ENCODE results near the gene DCTN1. TPM values are rescaled to one million over a fixed set of nuclear protein-coding genes. Genes with fewer than 3 reads are reported as not detected.

Gene DCTN1
- total RNA-seq, 1 experiment from 2014 or later, result 67.8 TPM

- ATAC-seq (no peak), DNase-seq (no peak)
- Histone ChIP-seq H3F3A (ENCODE audit: low read length, unreplicated experiment) (no peaks in the 10 kb centered on the region), H3K9me2 (replicated peaks; ENCODE audit: low read length) (no peaks in the 10 kb centered on the region), H3K27ac (ENCODE audit: low read length) (no peak overlapping the region), H3K4me2 (ENCODE audit: low read length) (no peak overlapping the region), H3K9me3 (ENCODE audit: low read length) (no peaks in the 10 kb centered on the region), H3K79me2 (ENCODE audit: low read length) (no peaks in the 10 kb centered on the region), H3K9ac (ENCODE audit: low read length) (no peak overlapping the region), H3K4me1 (ENCODE audit: insufficient read depth, low read length) (no peaks in the 10 kb centered on the region), H3K27me3 (ENCODE audit: low read length) (no peaks in the 10 kb centered on the region), H3K4me3 (ENCODE audit: low read length) (no peak overlapping the region), H2AFZ (ENCODE audit: low read length) (no peak overlapping the region), H3K36me3 (ENCODE audit: low read depth, low read length) (no peaks in the 10 kb centered on the region), H4K20me1 (ENCODE audit: low read length) (no peaks in the 10 kb centered on the region)
- TF ChIP-seq EZH2phosphoT487 (IDR thresholded peaks at IDR 0.05; ENCODE audit: borderline replicate concordance, low read length) (no peak), EZH2 (IDR thresholded peaks at IDR 0.05; ENCODE audit: low read length, unreplicated experiment) (no peak)
- TF ChIP-seq, protein P1, sequence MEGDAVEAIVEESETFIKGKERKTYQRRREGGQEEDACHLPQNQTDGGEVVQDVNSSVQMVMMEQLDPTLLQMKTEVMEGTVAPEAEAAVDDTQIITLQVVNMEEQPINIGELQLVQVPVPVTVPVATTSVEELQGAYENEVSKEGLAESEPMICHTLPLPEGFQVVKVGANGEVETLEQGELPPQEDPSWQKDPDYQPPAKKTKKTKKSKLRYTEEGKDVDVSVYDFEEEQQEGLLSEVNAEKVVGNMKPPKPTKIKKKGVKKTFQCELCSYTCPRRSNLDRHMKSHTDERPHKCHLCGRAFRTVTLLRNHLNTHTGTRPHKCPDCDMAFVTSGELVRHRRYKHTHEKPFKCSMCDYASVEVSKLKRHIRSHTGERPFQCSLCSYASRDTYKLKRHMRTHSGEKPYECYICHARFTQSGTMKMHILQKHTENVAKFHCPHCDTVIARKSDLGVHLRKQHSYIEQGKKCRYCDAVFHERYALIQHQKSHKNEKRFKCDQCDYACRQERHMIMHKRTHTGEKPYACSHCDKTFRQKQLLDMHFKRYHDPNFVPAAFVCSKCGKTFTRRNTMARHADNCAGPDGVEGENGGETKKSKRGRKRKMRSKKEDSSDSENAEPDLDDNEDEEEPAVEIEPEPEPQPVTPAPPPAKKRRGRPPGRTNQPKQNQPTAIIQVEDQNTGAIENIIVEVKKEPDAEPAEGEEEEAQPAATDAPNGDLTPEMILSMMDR (conservative IDR thresholded peaks at IDR 0.05; ENCODE audit: low read depth, low read length), result no peak
- ChIA-PET CTCF (no interaction called here), POLR2A (ENCODE audit: unreplicated experiment) (no interaction called here)
- intact Hi-C loops (cut with micrococcal nuclease), result no loop called here
- BruUV-seq (replicated peaks), result no TSS peak
Measured at GRCh38 chr2:74327627-74328026, 52.5 kb downstream of the DCTN1 start.

GRCh38 chr2:74327199-74327598 is 52.9 kb downstream of the DCTN1 start:
- ChIA-PET CTCF (no interaction called here), POLR2A (ENCODE audit: unreplicated experiment) (no interaction called here)
- H3K4me1 ChIP-seq (ENCODE audit: insufficient read depth, low read length), result no peaks in the 10 kb centered on the region
- H3K9ac ChIP-seq (ENCODE audit: low read length), result no peak overlapping the region
- no peaks in the 10 kb centered on the region for H3K9me2 ChIP-seq (replicated peaks; ENCODE audit: low read length)
- DNase-seq, result no peak
- H3K79me2 ChIP-seq (ENCODE audit: low read length), result no peaks in the 10 kb centered on the region
- H4K20me1 ChIP-seq (ENCODE audit: low read length), result no peaks in the 10 kb centered on the region
- H3K36me3 ChIP-seq (ENCODE audit: low read depth, low read length), result no peaks in the 10 kb centered on the region
- no peaks in the 10 kb centered on the region for H3F3A ChIP-seq (ENCODE audit: low read length, unreplicated experiment)
- H3K9me3 ChIP-seq (ENCODE audit: low read length), result no peaks in the 10 kb centered on the region
- TF ChIP-seq EZH2phosphoT487 (IDR thresholded peaks at IDR 0.05; ENCODE audit: borderline replicate concordance, low read length) (no peak), EZH2 (IDR thresholded peaks at IDR 0.05; ENCODE audit: low read length, unreplicated experiment) (no peak)
- TF ChIP-seq, protein P1 (conservative IDR thresholded peaks at IDR 0.05; ENCODE audit: low read depth, low read length), result no peak
- no peak overlapping the region for H3K4me2 ChIP-seq (ENCODE audit: low read length)
- H3K4me3 ChIP-seq (ENCODE audit: low read length), result no peak overlapping the region
- no peaks in the 10 kb centered on the region for H3K27me3 ChIP-seq (ENCODE audit: low read length)
- no TSS peak for BruUV-seq (replicated peaks)
- no peak overlapping the region for H2AFZ ChIP-seq (ENCODE audit: low read length)
- intact Hi-C loops (cut with micrococcal nuclease), result no loop called here
- H3K27ac ChIP-seq (ENCODE audit: low read length), result no peak overlapping the region
- no peak for ATAC-seq

- no peaks in the 10 kb centered on the region for H3K9me3 ChIP-seq (ENCODE audit: low read length)
- H4K20me1 ChIP-seq (ENCODE audit: low read length), result no peaks in the 10 kb centered on the region
- H3K4me1 ChIP-seq (ENCODE audit: insufficient read depth, low read length), result no peaks in the 10 kb centered on the region
- no peaks in the 10 kb centered on the region for H3K36me3 ChIP-seq (ENCODE audit: low read depth, low read length)
- intact Hi-C loops (cut with micrococcal nuclease), result no loop called here
- ATAC-seq (no peak), DNase-seq (no peak)
- H3K4me2 ChIP-seq (ENCODE audit: low read length), result no peak overlapping the region
- no peaks in the 10 kb centered on the region for H3K27me3 ChIP-seq (ENCODE audit: low read length)
- H2AFZ ChIP-seq (ENCODE audit: low read length), result no peak overlapping the region
- TF ChIP-seq, protein P1 (conservative IDR thresholded peaks at IDR 0.05; ENCODE audit: low read depth, low read length), result no peak
- TF ChIP-seq EZH2 (IDR thresholded peaks at IDR 0.05; ENCODE audit: low read length, unreplicated experiment) (no peak), EZH2phosphoT487 (IDR thresholded peaks at IDR 0.05; ENCODE audit: borderline replicate concordance, low read length) (no peak)
- BruUV-seq (replicated peaks), result no TSS peak
- POLR2A ChIA-PET (ENCODE audit: unreplicated experiment), result no interaction called here
- no peaks in the 10 kb centered on the region for H3F3A ChIP-seq (ENCODE audit: low read length, unreplicated experiment)
- no peaks in the 10 kb centered on the region; the same call in 1 of the 2 replicates for H3K9me2 ChIP-seq (replicated peaks; ENCODE audit: low read length)
- H3K79me2 ChIP-seq (ENCODE audit: low read length), result no peaks in the 10 kb centered on the region
- CTCF ChIA-PET, result interaction anchor here (1.3 kb wide), 1 partner anchor 9 kb away, joined by 4 read pairs; no protein-coding TSS in a partner anchor
- no peak overlapping the region for H3K9ac ChIP-seq (ENCODE audit: low read length)
- no peak overlapping the region for H3K4me3 ChIP-seq (ENCODE audit: low read length)
- H3K27ac ChIP-seq (ENCODE audit: low read length), result no peak overlapping the region
Measured at GRCh38 chr2:74325815-74326214, 54.3 kb downstream of the DCTN1 start.

Data from PC-3 (cell line).